Activated T-cell treated with anti-CD3 and anti-CD28 coated beads, Interleukin-2, amount 50 U/mL, for 24 hours (primary cell): Measurements from ENCODE around the gene ALOX12B.
"Not testable (repeated sequence)": the region's sequence is repeated elsewhere in the genome, so short reads cannot be mapped to it uniquely, and the experiment has no call there.

Experiments
- DNase-seq: peaks from one replicate; pipeline ENCODE4 v3.0.0-alpha.2; 2020
- H3K27ac Mint-ChIP-seq: 2 replicates; pipeline ENCODE4 v1.8.0; 2020; ENCODE audit warnings: mild to moderate bottlenecking, mixed read lengths
- H3K27me3 Mint-ChIP-seq: 2 replicates; pipeline ENCODE4 v1.8.0; 2020; ENCODE audit warnings: mixed read lengths
- H3K36me3 Mint-ChIP-seq: 2 replicates; pipeline ENCODE4 v1.8.0; 2020; ENCODE audit warnings: low read depth, mixed read lengths
- H3K4me1 Mint-ChIP-seq: 2 replicates; pipeline ENCODE4 v1.8.0; 2020; ENCODE audit warnings: low read depth, mixed read lengths
- H3K4me3 Mint-ChIP-seq: 2 replicates; pipeline ENCODE4 v1.8.0; 2020; ENCODE audit warnings: mild to moderate bottlenecking, moderate library complexity, mixed read lengths
- H3K9me3 Mint-ChIP-seq: 2 replicates; pipeline ENCODE4 v1.8.0; 2020; ENCODE audit warnings: mixed read lengths

Gene ALOX12B

DNA sequence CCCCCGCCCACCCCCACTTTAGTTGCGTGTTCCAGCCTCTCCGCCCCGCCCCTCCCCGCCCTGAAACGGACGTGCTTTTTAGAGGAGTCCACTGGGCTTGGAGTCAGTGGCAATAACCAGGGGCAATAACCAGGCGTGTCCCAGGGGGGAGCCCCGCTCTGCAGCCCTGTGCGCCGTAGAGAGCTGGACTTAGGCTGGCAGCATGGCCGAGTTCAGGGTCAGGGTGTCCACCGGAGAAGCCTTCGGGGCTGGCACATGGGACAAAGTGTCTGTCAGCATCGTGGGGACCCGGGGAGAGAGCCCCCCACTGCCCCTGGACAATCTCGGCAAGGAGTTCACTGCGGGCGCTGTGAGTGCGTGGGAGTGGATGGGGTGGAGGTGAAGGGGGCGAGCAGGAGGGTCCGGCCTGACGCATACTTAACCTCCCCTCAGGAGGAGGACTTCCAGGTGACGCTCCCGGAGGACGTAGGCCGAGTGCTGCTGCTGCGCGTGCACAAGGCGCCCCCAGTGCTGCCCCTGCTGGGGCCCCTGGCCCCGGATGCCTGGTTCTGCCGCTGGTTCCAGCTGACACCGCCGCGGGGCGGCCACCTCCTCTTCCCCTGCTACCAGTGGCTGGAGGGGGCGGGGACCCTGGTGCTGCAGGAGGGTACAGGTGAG lies 48.4 kb downstream of the ALOX12B start, which contains the start of gene ALOX15B:
Gene ALOX15B (plus strand): TSS at position 106 of the 657 bp plus-strand sequence. CDS start 97 bp downstream, at position 203.
- H3K36me3 Mint-ChIP-seq: no peaks in the 10 kb centered on the region
- peaks cover 5% of the 10 kb centered on the region for H3K4me1 Mint-ChIP-seq
- no peak within 1 kb of the TSS for H3K27ac Mint-ChIP-seq
- DNase-seq: no peak
- H3K27me3 Mint-ChIP-seq: peaks cover 47% of the 10 kb centered on the region
- H3K4me3 Mint-ChIP-seq: no peak within 1 kb of the TSS
- H3K9me3 Mint-ChIP-seq: no peaks in the 10 kb centered on the region

DNA sequence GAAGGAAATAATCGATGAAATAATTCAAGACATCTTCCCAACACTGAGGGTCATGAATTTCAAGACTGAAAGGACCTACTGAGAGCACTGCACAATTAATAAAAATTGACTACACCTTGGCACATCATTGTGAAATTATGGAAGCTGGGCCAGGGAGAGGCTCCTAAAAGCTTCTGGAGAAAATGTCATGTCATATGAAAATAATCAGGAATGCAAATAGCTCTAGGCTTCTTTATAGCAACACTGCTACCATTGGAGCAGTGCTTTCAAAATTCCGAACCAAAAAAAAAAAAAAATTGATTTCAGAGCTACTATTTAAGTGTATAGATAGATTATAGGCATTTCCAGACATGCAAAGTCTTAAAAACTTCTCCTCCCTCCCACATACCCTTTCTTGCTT lies 55.1 kb downstream of the ALOX12B start:
- no peaks in the 10 kb centered on the region for H3K4me1 Mint-ChIP-seq
- H3K27me3 Mint-ChIP-seq: peaks cover 44% of the 10 kb centered on the region
- H3K9me3 Mint-ChIP-seq: no peaks in the 10 kb centered on the region
- H3K27ac Mint-ChIP-seq: no peak overlapping the region
- no peaks in the 10 kb centered on the region for H3K36me3 Mint-ChIP-seq
- DNase-seq: no peak
- H3K4me3 Mint-ChIP-seq: no peak overlapping the region

DNA sequence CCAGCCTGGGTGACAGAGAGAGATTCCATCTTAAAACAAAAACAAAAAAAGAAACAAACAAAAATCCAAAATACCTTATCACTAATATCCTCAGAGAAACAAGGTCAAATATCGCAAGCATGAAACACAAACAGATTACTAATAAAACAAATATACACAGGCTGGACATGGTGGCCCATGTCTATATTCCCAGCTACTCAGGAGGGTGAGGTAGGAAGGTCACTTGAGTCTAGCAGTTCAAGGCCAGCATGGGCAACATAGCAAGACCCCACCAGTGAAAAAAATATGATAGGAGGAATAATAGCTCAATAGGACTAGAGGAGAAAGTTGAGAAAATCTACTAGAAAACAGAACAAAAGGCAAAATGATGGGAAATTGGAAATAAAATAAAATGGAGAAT lies 55.6 kb downstream of the ALOX12B start:
- H3K27ac Mint-ChIP-seq: no peak overlapping the region

DNA sequence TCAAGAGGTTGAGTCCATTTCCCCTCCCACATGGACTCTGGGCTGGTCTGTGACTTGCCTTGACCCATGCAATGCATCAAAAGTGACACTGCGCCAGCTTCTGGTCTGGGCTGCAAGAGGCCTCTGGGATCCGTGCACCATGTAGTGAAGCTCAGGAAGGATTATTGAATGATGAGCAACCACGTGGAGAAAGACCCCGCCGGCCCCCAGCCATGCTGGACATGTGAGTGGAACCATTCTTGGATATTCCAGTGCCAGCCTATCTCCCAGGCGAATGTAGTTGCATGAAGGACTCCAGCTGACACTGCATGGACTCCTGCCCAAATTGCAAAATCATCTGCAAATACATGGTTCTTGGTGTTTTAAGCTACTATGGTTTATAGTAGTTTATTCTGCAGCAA lies 56.3 kb downstream of the ALOX12B start:
- no peaks in the 10 kb centered on the region for H3K4me1 Mint-ChIP-seq
- H3K9me3 Mint-ChIP-seq: no peaks in the 10 kb centered on the region
- H3K36me3 Mint-ChIP-seq: no peaks in the 10 kb centered on the region
- H3K27me3 Mint-ChIP-seq: peaks cover 45% of the 10 kb centered on the region
- H3K4me3 Mint-ChIP-seq: no peak overlapping the region
- DNase-seq: no peak
- no peak overlapping the region for H3K27ac Mint-ChIP-seq

More for the DNA sequence above, 55.6 kb downstream of the ALOX12B start:
- no peaks in the 10 kb centered on the region for H3K4me1 Mint-ChIP-seq
- DNase-seq: no peak
- peaks cover 44% of the 10 kb centered on the region for H3K27me3 Mint-ChIP-seq
- no peak overlapping the region for H3K4me3 Mint-ChIP-seq
- H3K36me3 Mint-ChIP-seq: no peaks in the 10 kb centered on the region
- H3K9me3 Mint-ChIP-seq: no peaks in the 10 kb centered on the region

DNA sequence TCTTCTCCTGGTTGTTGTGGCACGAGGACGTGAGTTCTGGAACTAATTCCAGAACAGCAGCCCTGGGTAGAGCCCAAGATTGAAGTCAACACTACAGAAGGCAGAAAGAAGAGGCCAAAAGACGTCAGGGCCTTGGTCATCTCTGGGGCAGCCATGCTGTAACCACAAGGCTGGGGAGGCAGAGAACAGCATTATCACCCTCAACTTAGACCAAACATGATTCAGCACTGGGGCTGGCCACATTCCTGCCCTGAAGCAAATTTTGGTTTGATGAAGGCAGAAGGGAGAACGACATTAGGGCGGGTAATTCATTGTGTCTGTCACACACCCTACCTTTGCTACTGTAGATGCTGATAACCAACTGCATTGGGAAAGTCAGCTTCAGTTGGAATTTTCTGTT lies 58.4 kb downstream of the ALOX12B start:
- no peak for DNase-seq
- H3K36me3 Mint-ChIP-seq: no peaks in the 10 kb centered on the region
- peaks cover 38% of the 10 kb centered on the region for H3K27me3 Mint-ChIP-seq
- H3K27ac Mint-ChIP-seq: no peak overlapping the region
- H3K9me3 Mint-ChIP-seq: no peaks in the 10 kb centered on the region
- no peak overlapping the region for H3K4me3 Mint-ChIP-seq
- H3K4me1 Mint-ChIP-seq: no peaks in the 10 kb centered on the region

DNA sequence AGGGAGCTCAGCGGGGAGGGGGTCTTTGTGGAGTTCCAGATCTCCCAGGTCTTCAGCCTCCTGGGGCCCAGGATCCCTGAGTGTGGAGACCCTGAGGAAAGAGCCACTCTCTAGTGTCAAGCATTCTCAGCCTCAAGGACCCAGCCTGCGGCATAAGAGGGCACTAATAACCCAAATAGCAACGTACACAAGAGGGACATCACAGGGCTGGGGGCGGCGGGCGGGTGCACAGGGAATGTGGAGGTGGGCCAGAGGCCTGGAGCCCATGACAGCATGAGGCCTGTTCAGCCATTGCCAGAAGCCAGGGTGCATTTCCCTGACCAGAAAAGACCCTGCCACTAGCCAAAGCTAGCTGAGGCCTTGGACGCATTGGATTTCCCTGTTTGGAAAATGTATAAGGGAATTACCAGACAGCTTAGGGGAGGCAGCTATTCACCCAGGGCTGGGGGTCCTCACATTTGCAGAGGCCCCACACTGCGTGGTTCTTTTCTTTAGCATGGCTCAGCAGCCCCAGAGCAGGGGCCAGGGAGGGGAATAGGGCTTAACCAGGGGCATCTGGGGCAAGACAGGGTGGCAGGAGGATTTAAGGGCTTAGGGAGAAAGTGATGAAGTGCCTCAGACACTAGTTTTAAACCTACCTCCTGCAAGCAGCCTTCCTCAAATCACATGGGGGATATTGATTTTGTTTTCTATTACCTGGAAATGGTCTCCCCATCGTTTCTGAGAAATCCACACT lies 62.2 kb downstream of the ALOX12B start:
- H3K27me3 Mint-ChIP-seq: peaks cover 29% of the 10 kb centered on the region
- H3K9me3 Mint-ChIP-seq: no peaks in the 10 kb centered on the region
- DNase-seq: no peak
- H3K4me1 Mint-ChIP-seq: no peaks in the 10 kb centered on the region
- H3K4me3 Mint-ChIP-seq: no peak overlapping the region
- H3K36me3 Mint-ChIP-seq: no peaks in the 10 kb centered on the region
- H3K27ac Mint-ChIP-seq: no peak overlapping the region

DNA sequence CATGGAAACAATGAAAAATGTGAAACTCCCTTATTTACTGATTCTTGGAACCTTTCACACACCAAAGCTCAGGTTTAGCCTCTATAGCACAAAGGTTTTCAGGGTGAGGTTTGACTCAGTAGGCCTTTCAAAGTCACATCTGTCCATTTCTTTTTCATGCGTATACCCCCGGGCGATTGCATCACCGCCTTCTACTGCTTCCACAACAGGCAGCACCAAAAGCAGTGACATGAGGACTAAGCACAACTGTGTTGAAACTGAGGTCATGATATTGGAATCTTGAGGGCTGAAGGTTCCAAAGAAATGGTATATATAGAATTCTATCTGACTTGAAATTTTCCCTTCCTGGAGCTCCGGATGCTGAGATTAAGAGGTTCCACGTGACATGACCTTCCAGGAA lies 63.4 kb downstream of the ALOX12B start:
- not testable (repeated sequence) for DNase-seq, H3K36me3 Mint-ChIP-seq, H3K4me3 Mint-ChIP-seq, H3K27ac Mint-ChIP-seq, H3K9me3 Mint-ChIP-seq, H3K4me1 Mint-ChIP-seq
- peaks cover 31% of the 10 kb centered on the region for H3K27me3 Mint-ChIP-seq
